ENCODE results near the gene MUC5B.

MUC5B gene

DNA sequence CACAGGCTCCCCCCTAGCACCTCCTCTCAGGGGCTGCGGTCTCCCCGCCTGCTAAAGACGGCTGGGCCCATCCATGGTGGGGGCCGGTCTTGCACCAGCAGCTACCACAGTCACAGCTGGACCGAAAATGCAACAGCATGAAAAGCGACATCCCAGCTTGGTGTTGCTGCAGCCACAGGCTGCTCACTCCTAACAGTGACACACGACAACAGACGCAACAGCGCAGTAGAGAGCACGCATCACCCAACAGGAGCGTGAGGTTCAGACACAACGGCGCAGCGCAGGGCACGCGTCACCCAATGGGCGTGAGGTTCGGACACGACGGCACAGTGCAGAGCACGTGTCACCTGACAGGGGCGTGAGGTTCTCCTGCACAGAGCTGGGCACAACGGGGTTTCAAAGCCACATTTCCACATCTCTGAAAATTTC lies 62.5 kb downstream of the MUC5B start:
- DNase-seq (ENCODE audit: low read depth in 2 of 2), result no peak

DNA sequence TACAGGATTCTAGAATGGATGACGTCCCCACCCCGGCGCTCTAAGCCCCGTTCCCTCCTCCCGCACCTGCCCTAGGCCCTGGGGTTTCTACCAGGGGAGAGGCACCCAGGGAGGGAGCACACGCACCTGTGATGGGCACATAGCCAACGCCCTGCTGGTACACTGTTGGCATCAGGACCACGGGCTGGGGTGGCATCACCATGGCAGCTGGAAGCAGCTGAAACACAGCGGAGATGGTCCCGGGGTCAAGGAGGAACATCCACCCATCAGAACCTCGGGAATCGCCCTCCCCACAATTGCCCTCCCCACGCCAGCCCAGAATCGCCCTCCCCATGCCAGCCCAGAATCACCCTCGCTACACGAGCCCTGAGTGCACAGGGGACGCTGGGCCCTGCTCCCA lies 63.0 kb downstream of the MUC5B start:
- no peak for DNase-seq (ENCODE audit: low read depth in 2 of 2)

DNA sequence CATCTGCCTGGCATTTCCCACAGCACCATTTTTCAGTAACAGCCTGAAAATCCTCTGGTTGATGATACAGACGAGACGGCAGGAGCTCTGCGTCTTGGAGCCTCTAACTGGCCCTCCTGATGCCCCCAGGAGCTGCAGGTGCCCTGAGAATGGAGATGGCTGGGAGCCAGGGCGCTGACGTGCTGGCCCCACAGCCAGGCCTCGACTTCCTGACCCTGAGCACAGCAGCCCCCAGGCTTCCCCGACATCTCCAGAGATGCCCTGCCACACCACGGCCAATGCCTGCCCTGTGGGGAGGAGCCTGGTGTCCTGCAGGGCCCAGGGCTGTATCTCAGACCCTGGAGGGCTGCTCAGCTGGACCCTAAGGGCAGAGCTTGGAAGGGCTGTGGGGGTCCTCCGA lies 65.1 kb downstream of the MUC5B start:
- DNase-seq (ENCODE audit: low read depth in 2 of 2), result no peak

DNA sequence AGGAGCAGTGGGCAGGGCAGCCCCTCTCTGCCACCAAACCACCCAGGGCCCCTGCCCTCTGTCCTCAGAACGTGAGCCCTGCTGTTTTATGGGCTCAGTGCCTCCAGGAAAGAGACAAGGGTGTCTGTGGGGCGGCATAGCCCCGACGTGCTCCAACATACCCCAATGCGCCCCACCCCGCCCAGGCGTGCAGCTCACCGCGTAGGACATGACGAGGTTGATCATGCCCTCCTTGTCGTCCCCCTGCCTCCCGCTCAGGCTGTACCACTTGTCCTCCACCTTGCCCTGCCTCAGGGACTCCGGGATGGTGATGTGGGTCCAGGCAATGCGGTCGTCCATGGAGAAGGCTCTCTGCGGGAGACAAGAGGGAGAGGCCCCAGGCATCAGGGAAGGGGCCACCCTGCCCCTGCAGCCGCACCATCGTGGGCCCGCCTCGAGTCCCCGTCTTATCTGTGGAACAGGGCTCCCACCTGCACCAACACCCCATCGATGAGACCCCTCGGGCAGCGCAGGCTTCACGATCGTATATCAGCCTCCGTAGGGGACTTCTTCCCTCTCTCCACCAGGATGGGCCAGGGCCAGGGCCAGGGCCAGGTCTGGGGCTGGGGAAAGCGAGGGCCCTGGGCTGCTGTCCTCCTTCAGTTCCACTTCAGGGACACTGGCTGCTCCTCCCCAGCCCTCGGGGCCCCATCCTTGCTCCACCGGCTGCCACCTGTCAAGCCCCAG lies 65.7 kb downstream of the MUC5B start:
- DNase-seq (ENCODE audit: low read depth in 2 of 2), result no peak

DNA sequence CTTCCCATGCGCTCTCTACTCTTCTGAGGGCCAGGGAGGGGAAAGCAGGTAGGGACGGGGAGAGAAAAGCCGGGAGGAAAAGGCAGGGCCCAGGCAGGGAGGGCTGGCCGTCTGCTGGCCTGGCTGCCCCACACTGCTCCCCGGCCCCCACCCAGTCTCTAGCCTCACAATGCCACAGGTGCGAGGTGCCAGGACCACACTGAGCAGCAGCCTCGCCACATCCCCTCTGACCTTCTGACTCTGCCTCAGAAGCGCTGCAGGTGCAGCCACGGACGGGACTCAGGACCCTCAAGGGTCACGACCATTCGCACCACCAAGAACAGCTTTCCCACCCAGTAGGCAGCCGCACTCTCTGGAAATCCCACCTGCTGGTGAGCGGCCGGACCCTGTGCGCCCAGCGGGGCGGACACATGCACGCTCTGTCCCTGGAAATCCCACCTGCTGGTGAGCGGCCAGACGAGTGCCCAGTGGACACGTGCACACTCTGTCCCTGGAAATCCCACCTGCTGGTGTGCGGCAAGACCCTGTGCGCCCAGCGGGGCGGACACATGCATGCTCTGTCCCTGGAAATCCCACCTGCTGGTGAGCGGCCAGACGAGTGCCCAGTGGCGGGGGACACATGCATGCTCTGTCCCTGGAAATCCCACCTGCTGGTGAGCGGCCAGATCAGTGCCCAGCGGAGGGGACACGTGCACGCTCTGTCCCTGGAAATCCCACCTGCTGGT lies 66.5 kb downstream of the MUC5B start:
- DNase-seq (ENCODE audit: low read depth in 2 of 2), result no peak

DNA sequence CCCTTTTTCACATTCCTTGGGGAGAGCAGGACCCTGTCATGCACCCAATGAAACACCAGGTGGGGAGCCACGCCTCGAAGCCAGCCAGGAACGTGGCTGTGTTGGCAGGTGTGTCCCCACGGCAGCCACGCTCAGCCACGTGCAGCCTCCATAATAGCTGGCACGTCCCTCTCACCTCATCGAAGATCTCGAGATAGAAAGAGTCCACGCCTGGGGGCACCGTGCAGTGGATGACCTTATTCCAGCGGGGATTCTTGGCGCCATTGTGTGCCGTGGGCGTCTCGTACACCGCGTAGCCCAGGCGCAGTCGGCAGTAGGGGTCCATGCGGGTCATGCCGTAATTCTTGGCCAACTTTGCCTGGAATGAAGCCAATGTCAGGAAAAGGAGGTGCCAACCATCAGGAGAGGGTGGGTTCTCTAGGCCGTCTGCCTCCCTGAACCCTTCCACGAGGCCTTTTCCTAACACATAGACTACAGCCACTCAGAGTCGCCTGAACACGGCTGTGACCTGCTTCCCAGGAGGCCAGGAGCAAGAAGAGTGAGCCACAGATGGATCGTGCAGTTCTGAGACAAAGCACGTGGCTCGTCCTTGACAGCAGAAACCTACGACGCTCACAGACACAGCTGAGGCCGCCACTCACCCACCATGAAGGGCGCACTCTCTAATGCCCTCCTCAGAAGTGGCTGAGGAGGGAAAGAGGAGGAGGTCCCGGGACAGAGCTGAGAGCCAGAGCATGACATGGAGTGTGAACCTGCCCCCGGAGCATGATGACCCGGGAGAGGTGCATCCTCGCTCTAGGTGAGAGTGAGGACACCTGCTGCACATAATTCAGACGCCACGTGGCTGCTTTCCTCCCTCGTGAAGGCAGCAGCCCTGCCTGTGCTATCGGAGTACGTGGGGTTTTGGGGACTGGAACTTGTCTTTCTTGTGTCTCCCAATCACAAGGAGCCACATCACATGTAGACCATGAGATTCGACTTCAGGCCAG lies 67.5 kb downstream of the MUC5B start:
- no peak for DNase-seq (ENCODE audit: low read depth in 2 of 2)

DNA sequence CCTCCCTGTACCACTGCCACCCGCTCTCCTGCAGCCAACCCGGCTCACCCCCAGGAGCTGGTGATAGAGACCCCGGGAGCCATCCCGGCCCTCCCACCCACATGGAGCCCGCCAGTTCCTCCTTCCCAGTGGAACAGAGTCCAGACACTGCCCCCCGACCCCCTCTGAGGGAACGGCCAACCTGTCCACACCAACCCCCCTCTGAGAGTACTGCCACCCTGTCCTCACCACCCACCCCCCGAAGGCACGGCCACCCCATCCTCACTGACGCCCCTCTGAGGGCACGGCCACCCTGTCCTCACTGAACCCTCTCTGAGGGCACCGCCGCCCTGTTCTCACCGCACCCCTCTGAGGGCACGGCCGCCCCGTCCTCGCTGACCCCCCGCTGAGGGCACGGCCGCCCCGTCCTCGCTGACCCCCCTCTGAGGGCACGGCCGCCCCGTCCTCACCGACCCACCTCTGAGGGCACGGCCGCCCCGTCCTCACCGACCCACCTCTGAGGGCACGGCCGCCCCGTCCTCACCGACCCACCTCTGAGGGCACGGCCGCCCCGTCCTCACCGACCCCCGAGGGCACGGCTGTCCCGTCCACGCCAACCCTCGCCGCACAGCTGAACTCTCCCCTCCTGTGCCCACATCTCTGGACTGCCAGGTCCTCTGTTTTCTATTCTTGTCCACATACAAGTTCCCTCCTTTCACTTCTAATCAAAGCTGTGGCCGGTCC lies 68.6 kb downstream of the MUC5B start:
- DNase-seq (ENCODE audit: low read depth in 2 of 2), result no peak

DNA sequence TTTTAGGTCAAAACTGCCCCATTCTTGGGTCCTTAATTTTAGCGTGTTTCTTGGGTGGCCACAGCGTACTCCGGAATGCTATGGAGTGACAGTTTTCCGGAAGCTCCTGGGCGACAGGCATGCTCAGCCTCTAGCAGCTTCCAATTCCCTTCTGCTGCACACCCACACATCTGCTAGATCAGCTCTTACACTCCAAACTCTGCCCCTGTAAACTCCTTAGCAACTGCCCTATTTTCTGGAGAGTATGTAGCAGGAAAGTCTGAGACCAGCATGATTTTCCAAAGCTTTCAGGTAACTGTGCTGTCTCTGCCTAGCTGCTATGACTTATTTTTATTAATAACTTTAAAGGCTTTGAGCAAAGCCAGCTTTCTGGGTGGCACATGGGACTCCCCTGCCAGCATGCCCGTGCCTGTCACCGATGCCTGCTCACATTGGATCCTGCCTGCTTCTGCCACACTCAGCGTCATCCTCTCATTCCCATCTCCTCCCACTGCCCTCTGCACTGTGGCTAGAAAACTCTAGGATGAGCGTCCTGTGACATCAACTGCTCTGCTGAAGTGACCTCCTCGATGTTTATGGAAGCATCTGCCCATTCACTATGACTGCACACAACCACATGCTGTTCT lies 69.3 kb downstream of the MUC5B start:
- no peak for DNase-seq (ENCODE audit: low read depth in 2 of 2)

DNA sequence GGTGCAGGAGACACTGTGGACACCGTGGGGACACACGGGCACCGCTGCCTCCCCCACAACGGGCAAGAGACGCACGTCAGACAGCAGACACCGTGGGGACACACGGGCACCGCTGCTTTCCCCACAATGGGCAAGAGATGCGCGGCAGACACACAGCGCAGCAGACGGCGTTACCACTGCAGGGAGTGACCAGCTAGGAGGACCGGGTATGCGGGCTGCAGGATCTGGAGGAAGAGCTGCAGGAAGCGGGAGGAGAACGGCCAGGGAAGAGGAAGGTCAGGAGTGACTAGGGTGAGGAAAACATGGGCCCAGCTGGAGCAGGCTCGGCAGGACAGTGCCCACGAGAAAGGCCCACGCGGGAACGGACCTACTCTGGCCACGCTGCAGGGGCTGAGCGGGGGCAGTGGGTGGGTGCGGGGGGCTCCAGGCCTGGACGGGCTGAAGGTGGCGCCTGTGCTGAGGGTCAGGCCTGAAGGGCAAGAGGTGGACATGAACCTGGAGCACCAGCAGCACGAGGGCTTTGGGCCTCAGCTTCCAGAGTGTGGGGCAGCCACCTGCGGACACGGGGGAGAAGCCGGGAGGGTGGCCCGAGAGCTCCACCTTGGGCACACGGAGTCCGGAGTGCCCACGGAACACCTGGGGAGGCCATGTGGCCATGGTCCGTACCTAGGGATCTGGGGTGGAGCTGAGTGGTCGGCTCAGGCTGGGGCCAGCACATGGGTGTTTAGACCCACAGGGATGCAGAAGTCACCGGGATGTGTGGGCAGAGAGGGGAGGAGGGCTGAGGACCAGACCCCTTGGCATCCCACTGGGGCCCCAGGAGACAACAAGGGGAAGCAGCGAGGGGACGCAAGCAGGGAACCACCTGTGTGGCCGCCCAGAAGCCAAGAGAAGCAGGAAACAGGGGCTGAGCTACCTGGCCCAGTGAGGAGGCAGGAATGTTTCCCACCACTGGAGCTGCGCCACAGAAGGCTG lies 70.1 kb downstream of the MUC5B start:
- DNase-seq (ENCODE audit: low read depth in 2 of 2), result no peak

DNA sequence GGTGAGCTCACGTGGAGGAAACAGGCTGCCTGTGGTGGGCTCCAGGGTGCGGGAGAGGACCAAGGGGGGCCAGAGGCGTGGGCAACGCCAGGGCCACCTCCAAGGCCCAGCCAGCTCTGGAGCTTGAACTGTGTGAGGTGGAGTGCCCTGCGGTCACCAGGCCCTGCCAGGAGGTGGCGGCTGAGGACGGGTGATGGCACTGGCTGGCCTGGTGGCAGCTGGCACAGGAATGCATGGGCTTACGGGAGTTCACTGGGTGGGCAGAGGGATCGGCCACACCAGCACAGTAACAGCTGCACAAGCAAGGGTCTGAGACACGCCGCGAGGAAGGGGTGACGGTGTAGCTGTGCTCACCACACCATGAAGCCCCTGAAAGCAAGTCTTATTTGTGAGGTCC lies 70.8 kb downstream of the MUC5B start:
- no peak for DNase-seq (ENCODE audit: low read depth in 2 of 2)

DNA sequence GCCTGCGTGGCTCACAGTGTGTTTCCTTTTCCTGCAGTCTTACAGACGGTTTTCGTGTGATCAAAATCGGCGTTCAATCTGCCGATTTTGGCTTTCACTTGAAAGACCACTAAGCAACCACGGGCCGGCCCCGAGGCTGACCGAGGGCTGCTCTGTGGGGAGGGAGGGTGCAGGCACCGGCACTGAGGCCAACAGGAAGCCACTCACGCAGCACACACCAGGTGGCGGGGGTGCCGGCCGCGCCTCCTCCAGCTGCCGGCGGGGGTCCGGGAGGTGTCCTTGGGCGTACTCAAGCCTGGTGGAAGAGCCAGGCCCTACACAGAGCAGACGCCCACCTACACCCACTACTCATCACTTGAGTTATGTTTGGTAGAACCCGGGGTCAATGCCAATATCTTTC lies 72.2 kb downstream of the MUC5B start:
- DNase-seq (ENCODE audit: low read depth in 2 of 2), result no peak

DNA sequence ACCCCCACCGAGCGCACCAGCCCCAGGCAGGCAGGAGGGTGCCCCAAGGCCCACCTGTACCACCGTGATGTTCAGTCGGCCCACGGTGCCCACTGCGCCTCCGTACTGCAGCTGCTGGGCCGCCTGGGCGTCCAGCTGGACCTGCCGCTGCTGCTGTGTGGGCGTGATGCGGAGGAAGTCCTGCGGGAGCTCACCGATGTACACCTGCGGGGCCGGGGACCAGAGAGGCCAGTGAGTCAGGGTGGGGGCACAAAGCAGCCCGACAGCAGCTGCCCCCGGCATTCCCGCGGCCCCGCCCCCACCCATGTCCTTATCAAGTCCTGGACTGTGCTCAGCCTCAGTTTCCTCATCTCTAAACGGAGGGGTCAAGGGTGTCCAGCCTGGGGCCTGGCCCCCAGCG lies 72.7 kb downstream of the MUC5B start:
- no peak for DNase-seq (ENCODE audit: low read depth in 2 of 2)

DNA sequence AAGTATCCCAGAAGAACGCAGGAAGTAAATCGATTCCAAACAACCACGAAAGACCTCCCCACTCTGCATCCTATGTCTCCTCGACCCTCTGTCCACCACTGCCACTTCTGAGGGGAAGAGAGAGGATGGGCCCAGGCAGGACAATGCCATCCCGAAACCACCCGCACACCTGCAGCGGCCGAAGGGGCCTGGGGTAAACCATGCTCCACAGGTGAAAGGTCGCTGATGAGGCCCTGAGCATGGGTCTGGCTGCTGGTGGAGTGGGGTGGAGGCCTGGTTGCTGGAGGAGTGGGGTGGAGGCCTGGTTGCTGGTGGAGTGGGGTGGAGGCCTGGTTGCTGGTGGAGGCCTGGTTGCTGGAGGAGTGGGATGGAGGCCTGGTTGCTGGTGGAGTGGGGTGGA lies 73.4 kb downstream of the MUC5B start:
- DNase-seq (ENCODE audit: low read depth in 2 of 2), result no peak

DNA sequence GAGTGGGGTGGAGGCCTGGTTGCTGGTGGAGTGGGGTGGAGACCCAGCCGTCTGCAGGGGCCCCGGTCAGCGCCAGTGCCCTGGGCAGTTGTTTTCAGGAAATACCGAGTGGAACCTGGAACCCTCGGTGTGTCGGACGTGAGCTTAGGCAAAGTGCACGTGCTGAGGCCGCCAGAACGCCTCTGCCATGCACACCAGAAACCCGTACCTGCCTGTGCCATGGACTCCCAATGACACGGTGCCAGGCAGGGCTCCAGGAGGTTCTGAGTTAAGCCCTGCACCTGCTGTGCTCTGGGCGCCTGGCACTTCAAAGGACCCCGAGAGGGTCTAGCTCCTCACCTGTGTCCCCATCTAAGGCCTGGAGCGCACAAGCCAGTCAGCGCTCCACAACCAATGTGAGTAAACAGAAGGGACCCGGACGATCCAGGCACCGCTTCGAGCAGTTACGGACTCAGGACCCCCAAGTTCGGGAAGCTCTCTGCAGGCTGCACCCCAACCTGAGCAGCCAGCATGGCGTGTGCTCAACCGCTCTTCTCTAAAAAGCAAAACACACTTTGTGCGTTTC lies 74.2 kb downstream of the MUC5B start:
- DNase-seq (ENCODE audit: low read depth in 2 of 2), result no peak

DNA sequence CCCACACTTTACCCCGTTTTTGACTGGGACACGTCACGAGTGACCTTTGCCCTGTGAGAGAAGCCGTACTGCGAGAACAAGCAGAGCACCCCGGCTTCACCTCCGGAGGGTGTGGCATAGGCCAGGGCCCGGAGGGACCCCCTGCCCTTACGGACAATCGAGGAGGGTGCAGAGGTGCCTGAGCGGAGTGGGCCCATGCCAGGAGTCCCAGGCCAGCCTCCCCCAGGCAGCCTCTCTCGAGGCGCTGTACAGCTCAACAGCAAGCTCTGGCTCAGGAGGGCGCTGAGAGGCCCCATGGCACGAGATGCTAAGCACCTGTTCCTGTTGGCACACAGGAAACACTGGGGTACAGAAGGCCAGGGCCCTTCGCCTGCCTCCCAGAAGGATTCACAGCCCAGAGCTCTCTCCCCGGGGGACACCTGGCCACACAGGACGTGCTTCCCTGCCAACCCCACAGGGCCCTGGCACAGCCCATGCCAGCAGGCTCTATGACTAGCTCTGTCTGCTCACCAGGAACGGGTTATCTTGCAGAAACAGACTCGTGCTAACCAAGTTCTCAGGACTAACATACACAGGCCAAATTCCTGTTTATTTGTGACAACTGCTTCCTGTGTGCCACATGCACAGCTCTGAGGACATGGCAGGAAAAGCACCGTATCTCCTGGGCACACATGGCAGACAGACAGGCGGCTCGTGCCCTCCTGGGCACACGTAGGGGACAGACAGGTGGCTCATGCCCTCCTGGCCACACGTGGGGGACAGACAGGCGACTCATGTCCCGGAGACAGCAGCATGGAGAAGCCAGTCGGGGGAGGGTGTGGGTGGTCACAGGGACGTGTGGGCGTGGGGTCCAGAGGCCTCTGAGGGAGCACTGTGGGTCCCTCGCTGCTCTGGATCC lies 75.0 kb downstream of the MUC5B start:
- DNase-seq (ENCODE audit: low read depth in 2 of 2), result no peak

DNA sequence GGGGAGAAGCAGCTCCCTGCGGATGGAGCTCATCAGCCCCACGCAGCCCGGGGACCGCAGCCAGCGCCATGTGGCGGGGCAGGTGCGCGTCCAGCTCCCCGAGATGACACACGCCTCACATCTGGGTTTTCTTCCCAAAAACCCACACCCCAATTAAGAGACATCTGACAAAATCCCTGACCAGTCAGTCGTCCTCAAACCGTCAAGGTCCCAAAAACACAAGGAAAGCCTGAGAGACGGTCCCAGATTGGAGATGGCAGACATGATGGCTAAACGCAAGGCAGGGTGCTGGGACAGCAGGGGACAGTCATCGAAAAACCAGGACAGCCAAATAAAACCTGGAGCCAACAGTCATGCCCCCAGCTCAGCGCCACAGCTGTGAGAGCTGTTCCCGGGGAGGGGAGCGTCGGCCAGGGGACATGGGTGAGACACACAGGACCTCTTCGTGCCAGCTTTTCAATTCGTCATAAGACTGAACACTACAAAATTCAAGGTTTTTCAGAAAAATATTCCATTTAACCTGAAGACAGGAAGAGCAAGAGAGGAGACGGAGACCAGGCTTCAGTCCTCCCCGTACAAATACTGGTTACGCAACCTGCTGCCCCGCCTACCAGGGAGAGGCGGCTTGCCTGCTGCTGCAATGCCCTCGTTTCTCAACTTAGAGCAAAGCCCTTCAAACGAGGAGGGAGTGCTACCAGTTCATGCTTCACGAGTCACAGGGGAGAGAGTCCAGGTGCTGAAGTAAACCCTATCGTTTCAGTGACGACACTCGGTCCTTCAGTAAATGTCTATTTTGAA lies 76.0 kb downstream of the MUC5B start:
- no peak for DNase-seq (ENCODE audit: low read depth in 2 of 2)

DNA sequence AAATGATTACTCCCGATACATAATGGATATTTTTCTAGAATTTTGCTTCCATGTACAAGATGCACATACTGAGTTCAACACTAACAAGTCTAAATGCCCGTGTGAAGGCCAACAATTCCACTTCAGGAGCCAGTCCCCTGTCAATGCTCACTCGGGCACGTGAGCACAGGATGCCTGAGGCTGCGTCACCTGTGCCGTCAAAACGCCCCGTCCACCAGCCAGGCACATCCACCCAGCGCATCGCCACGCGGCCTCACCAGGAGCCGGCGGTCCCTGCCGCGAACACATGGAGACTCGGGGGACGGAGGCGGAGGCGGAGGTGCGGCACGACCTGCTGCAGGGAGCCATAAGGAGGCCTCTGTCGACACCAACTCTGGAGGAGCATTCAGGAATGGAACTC lies 76.8 kb downstream of the MUC5B start:
- DNase-seq (ENCODE audit: low read depth in 2 of 2), result no peak

DNA sequence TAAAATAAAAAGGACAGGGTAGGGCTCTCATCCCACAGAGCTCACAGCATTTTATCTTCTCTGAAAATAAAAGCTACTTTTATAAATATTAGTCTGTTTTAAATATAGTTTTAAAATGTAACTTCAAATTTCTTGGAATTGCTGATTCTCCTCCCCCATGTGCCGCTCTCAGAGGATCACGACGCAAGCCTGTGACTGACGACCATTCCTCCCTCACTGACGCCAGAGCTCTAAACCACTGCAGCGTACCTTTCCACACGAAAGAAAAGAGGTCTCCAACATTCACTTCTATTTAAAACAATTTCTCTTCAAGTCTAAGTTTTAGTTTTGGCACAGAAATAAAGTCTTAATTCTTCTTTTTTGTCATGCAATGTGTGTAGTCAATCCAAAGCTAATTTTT lies 77.3 kb downstream of the MUC5B start:
- DNase-seq (ENCODE audit: low read depth in 2 of 2), result no peak
